GM18873 (cell line): ENCODE measurements around the gene GPR137.

Source experiments
- ATAC-seq: cut with Tn5 transposase; IDR thresholded peaks from one replicate; pipeline ENCODE4 v1.9.1; 2021; ENCODE audit warnings: mild to moderate bottlenecking, moderate library complexity, moderate number of reproducible peaks; ENCODE audit not compliant: unreplicated experiment, low FRiP score

The GPR137 gene

GRCh38 chr11:64248578-64248977 lies 37.1 kb upstream of the GPR137 start:
- no peak for ATAC-seq

DNA sequence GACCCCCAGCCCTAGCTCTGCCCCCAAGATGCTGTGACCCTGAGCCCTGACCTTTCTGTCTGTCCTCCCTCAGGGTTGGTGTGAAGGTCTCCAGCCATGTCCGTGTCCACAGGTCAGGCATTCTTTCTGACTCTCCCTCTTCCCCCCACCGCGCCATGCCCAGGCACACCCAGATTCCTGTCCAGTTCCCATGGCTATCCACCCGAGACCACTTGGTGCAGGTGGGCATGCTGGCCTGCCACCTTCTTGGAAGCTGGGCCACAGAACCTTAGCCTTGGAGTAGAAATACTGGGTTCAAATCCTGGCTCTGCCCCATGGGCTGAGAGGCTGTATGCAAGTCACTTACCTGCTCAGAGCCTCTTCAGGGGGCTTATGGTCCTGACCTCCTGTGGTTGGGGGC lies 36.6 kb upstream of the GPR137 start:
- no peak for ATAC-seq

- ATAC-seq, result no peak
Measured at GRCh38 chr11:64249563-64250414, 35.9 kb upstream of the GPR137 start.

GRCh38 chr11:64250415-64251015 lies 35.1 kb upstream of the GPR137 start:
- no peak for ATAC-seq

DNA sequence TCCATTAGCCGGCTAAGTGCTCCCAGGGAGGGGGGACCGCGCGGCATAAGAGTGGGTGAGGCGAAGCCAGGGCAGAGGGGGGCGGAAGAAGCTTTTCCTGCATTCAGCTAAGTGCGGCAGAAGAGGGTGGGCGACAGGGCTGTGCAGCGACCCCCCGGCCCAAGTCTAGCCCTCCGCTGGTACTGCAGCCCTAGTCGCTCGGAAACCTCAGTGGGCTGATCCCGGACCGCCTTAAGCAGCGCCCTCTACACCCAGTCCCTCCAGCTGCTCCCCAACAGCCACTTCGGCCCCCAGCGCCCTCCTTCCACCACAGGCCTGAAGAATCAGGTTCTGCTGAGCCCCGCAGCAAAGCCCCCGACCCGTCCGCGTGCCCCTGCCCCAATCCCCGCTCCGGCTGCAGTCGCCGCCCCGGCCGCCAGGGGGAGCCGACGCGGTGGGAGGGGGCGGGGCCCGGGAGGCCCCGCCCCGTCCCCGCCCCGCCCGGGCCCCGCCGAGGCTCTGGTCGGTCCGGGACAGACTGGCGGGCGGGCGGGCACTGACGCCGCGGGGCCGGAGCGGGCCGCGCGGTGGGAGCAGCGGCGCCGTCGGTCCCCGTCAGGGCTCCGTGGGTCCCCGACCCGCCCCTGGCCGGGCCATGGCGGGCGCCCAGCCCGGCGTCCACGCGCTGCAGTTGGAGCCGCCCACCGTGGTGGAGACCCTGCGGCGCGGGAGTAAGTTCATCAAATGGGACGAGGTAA lies 34.5 kb upstream of the GPR137 start, which contains the start of gene PLCB3:
Gene PLCB3, plus strand, starts transcription at position 515 of the 737 bp plus-strand sequence. Its CDS starts 120 bp downstream, at position 635.
- no peak for ATAC-seq

DNA sequence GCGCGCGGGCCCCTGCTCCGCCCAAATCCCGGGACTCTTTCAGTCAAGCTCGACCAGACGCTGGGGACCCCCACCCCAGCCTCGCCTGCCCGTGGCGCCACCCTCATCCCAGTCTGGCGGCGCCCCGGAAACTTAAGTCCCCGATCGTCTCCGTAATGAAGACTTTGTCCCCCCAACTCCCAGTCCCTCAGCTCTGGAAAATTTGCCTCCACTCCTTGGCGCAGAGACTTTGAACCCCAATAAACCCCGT lies 34.0 kb upstream of the GPR137 start:
- ATAC-seq, result no peak

DNA sequence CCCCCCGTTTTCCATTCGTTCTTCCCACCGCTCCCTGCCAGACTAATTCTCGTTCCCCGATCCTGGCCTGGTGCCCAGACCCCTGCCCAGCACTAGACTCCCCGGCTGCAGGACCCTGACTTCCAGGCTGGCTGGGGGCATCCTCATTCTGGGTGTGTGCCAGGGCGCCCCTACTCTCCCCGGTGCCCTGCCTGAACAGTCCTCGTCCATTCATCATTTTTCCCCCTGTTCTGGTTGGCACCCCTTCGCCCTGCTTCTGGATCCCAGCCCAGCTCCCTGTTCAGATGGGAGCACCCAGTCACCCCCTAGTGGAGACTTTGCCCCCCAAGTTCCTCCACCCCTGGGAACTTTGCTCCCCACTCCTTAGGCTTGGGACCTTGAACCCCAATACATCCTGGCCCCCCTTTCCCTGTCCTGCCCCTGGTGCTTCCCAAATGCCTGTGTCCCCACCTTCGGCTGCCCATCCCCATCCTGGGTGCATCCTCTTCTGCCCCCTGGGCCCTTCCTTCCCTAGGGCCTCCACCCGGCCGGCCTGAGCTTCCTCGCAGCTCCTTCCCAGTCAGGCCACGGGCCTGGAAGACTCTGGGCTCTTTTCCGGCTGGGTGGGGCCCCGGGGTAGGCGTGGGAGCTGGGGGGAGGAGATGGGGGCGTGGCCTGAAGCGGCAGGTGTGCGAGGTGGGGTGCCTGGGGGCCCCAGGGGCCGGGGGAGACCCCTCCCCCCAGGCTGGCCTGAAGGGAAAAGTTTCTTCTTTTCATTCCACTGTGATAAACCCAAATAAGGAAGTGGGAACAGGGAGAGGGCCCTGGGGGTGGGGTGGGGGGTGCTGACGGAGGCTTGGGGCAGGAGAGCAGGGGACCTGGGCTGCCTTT lies 33.4 kb upstream of the GPR137 start:
- no peak for ATAC-seq

GRCh38 chr11:64253043-64253442 lies 32.6 kb upstream of the GPR137 start:
- ATAC-seq, result no peak

- ATAC-seq, result no peak
Measured at GRCh38 chr11:64253481-64253880, 32.2 kb upstream of the GPR137 start.

DNA sequence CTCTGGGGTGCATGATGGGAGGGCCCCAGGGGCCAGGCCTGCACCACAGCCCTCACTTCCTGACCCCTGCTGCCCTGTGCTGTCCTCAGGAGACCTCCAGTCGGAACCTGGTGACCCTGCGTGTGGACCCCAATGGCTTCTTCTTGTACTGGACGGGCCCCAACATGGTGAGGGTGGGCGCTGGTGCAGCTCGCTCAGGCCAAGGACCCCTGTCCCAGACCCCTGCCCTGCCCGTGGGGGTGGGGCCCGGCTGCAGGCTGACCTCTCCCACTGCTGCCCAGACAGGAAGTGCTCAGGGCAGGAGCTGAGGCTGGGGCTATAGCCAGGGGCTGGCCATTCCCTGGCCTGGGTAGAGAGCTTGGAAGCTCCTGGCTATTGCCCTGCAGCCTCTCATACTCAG lies 31.3 kb upstream of the GPR137 start:
- no peak for ATAC-seq

GRCh38 chr11:64255135-64256128 lies 30.2 kb upstream of the GPR137 start:
- ATAC-seq, result no peak

GRCh38 chr11:64256300-64256699 lies 29.3 kb upstream of the GPR137 start:
- no peak for ATAC-seq

DNA sequence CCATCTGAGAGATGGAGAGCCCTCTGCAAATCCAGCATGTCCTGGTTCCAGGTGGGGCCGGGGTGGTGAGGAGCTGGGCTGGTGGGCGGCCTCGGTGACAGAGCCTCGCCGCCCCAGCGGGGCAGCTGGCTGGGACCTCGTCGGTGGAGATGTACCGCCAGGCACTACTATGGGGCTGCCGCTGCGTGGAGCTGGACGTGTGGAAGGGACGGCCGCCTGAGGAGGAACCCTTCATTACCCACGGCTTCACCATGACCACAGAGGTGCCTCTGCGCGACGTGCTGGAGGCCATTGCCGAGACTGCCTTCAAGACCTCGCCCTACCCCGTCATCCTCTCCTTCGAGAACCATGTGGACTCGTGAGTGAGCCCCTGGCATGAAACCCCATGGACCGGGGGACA lies 27.3 kb upstream of the GPR137 start:
- ATAC-seq, result no peak

- ATAC-seq, result no peak
Measured at GRCh38 chr11:64258946-64259532, 26.6 kb upstream of the GPR137 start.

- no peak for ATAC-seq
Measured at GRCh38 chr11:64259533-64260067, 26.0 kb upstream of the GPR137 start.

DNA sequence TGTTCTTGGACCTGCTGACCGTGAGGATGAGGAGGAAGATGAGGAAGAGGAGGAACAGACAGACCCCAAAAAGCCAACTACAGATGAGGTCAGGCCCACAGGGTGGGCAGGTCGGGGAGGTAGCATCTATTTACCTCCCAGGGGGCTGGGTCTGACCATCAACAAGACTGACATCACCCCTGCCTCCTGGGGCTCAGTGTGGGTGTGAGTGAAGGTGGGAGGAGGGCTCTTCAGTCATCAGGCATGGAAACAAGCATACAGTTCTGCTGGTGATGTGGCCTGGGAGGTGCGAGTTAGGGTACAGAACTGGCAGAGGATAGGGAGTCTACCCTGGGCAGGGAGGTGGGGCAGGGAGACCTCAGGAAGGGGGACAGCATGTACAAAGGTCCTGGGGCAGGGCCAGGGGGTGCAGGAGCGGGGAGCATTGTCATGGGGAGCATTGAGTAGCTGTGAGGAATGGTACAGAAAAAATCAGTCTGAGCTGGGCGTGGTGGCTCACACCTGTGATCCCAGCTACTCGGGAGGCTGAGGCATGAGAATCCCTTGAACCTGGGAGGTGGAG lies 25.4 kb upstream of the GPR137 start:
- no peak for ATAC-seq

- no peak for ATAC-seq
Measured at GRCh38 chr11:64261556-64262080, 24.0 kb upstream of the GPR137 start.

DNA sequence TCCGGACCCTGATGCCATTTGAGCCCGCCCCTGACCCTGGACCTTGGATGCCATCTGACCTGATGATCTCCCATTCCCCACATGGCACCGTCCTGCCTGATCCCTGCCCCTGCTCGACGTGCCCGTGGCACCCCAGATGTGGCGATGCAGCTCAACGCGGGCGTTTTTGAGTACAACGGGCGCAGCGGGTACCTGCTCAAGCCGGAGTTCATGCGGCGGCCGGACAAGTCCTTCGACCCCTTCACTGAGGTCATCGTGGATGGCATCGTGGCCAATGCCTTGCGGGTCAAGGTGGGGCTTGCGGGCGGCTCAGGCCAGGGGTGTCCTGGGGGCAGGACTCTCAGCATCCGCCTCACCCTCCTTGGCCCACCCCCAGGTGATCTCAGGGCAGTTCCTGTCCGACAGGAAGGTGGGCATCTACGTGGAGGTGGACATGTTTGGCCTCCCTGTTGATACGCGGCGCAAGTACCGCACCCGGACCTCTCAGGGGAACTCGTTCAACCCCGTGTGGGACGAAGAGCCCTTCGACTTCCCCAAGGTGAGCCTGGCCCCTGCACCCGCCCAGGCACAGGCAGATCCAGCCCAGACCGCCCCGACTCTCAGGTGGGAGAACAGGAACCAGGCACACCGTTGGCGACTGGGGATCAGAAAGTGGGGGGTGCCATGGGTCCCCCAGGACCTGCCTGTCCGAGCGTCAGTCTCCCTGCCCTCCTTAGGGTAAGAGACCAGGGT lies 23.2 kb upstream of the GPR137 start:
- ATAC-seq, result no peak
